OCI-LY1 (cell line): ENCODE measurements around the gene SH3PXD2A.

Source experiments
- H2AFZ ChIP-seq: fragments of 200-600 bp; sonication (generic), shearing (Covaris generic); 2 replicates; pipeline ENCODE4 v1.6.0; 2014; ENCODE audit warnings: antibody characterized with exemption, mild to moderate bottlenecking, low read length
- H3F3A ChIP-seq: fragments of 200-600 bp; sonication (generic), shearing (Covaris generic); 2 replicates; pipeline ENCODE4 v1.6.0; 2014; ENCODE audit warnings: mild to moderate bottlenecking, antibody characterized with exemption, low read length, moderate library complexity; ENCODE audit not compliant: insufficient read depth
- H3K27ac ChIP-seq: fragments of 200-600 bp; sonication (generic); 2 replicates; pipeline ENCODE4 v1.5.1; 2014; ENCODE audit warnings: low read length, mixed run types, mild to moderate bottlenecking, low read depth; ENCODE audit not compliant: poor library complexity, severe bottlenecking
- H3K27me3 ChIP-seq: fragments of 200-600 bp; sonication (generic); 2 replicates; pipeline ENCODE4 v1.6.0; 2014; ENCODE audit warnings: antibody characterized with exemption, mild to moderate bottlenecking, low read length, moderate library complexity; ENCODE audit not compliant: insufficient read depth
- H3K36me3 ChIP-seq: fragments of 200-600 bp; sonication (generic); 2 replicates; pipeline ENCODE4 v1.6.1; 2014; ENCODE audit warnings: mild to moderate bottlenecking, antibody characterized with exemption, low read length, moderate library complexity, mixed read lengths; ENCODE audit not compliant: insufficient read depth
- H3K4me1 ChIP-seq: fragments of 200-600 bp; sonication (generic); 2 replicates; pipeline ENCODE4 v1.5.1; 2014; ENCODE audit warnings: mild to moderate bottlenecking, low read length, moderate library complexity; ENCODE audit not compliant: insufficient read depth, severe bottlenecking
- H3K4me2 ChIP-seq: fragments of 200-600 bp; sonication (generic), shearing (Covaris generic); 2 replicates; pipeline ENCODE4 v1.6.1; 2014; ENCODE audit warnings: low read length
- H3K4me3 ChIP-seq: fragments of 200-600 bp; sonication (generic); 2 replicates; pipeline ENCODE4 v1.5.1; 2014; ENCODE audit warnings: low read length, low read depth, mild to moderate bottlenecking, mixed read lengths; ENCODE audit not compliant: poor library complexity, severe bottlenecking
- H3K79me2 ChIP-seq: fragments of 200-600 bp; shearing (Covaris generic); 2 replicates; pipeline ENCODE4 v1.6.1; 2016; ENCODE audit warnings: mixed run types, low read length, mixed read lengths; ENCODE audit not compliant: insufficient read depth
- H3K9ac ChIP-seq: fragments of 200-600 bp; sonication (generic), shearing (Covaris generic); 2 replicates; pipeline ENCODE4 v1.6.1; 2014; ENCODE audit warnings: mild to moderate bottlenecking, low read length, mixed read lengths
- H3K9me2 ChIP-seq: fragments of 200-600 bp; sonication (generic), shearing (Covaris generic); 2 replicates; pipeline ENCODE4 v1.6.1; 2014; ENCODE audit warnings: low read depth, mild to moderate bottlenecking, low read length, mixed read lengths
- H3K9me3 ChIP-seq: fragments of 200-600 bp; shearing (Covaris generic); 2 replicates; pipeline ENCODE4 v1.6.1; 2014; ENCODE audit warnings: low read length, mixed read lengths
- H4K20me1 ChIP-seq: fragments of 200-600 bp; sonication (generic), shearing (Covaris generic); 2 replicates; pipeline ENCODE4 v1.6.0; 2016; ENCODE audit warnings: mild to moderate bottlenecking, low read length; ENCODE audit not compliant: insufficient read depth
- CTCF ChIP-seq: fragments of 200-600 bp; sonication (generic), shearing (Covaris generic); IDR thresholded peaks from 2 replicates; pipeline ENCODE4 v1.5.1; 2017; ENCODE audit warnings: mild to moderate bottlenecking, antibody characterized with exemption, low read length, moderate library complexity, mixed read lengths
- EZH2 ChIP-seq: fragments of 200-600 bp; sonication (generic), shearing (Covaris generic); IDR thresholded peaks from 2 replicates; pipeline ENCODE4 v1.8.0; 2017; ENCODE audit warnings: borderline replicate concordance, mixed run types, mild to moderate bottlenecking, antibody characterized with exemption, low read length, moderate library complexity, mixed read lengths

The SH3PXD2A gene

GRCh38 chr10:103717341-103718246 is 137.8 kb downstream of the SH3PXD2A start:
- Histone ChIP-seq H3F3A (no peaks in the 10 kb centered on the region), H3K4me1 (no peaks in the 10 kb centered on the region), H3K9ac (no peak overlapping the region), H3K36me3 (no peaks in the 10 kb centered on the region), H3K4me3 (no peak overlapping the region), H3K4me2 (no peak overlapping the region), H3K27ac (no peak overlapping the region), H3K79me2 (no peaks in the 10 kb centered on the region), H3K27me3 (no peaks in the 10 kb centered on the region), H3K9me3 (no peaks in the 10 kb centered on the region), H4K20me1 (no peaks in the 10 kb centered on the region), H3K9me2 (no peaks in the 10 kb centered on the region), H2AFZ (no peak overlapping the region)
- TF ChIP-seq EZH2 = no peak
- no peak for TF ChIP-seq CTCF

- Histone ChIP-seq H2AFZ (no peak overlapping the region), H3K9me2 (no peaks in the 10 kb centered on the region), H3K9me3 (no peaks in the 10 kb centered on the region), H3K9ac (no peak overlapping the region), H3K36me3 (no peaks in the 10 kb centered on the region), H3K27me3 (peaks cover under 1% of the 10 kb centered on the region; the same call in 1 of the 2 replicates), H3K27ac (no peak overlapping the region), H3F3A (no peaks in the 10 kb centered on the region), H3K79me2 (no peaks in the 10 kb centered on the region), H3K4me2 (no peak overlapping the region), H3K4me3 (no peak overlapping the region), H4K20me1 (no peaks in the 10 kb centered on the region), H3K4me1 (no peaks in the 10 kb centered on the region)
- no peak for TF ChIP-seq EZH2
- TF ChIP-seq CTCF = no peak
These were observed 138.9 kb downstream of the SH3PXD2A start for GRCh38 chr10:103716206-103717160.

- Histone ChIP-seq H3K9me2 (no peaks in the 10 kb centered on the region), H3K9me3 (no peaks in the 10 kb centered on the region), H4K20me1 (no peaks in the 10 kb centered on the region), H3K27me3 (peaks cover 4% of the 10 kb centered on the region; the same call in 1 of the 2 replicates), H3K79me2 (no peaks in the 10 kb centered on the region), H3K4me2 (no peak overlapping the region), H3K27ac (no peak overlapping the region), H3K4me1 (no peaks in the 10 kb centered on the region), H3K36me3 (no peaks in the 10 kb centered on the region), H3K9ac (no peak overlapping the region), H3K4me3 (no peak overlapping the region), H2AFZ (no peak overlapping the region), H3F3A (no peaks in the 10 kb centered on the region)
- TF ChIP-seq EZH2 = no peak
- no peak for TF ChIP-seq CTCF
These were observed 139.9 kb downstream of the SH3PXD2A start for GRCh38 chr10:103715430-103715829.
